GM19099 (cell line): ENCODE measurements around the gene RND1.

Experiments
- POLR2A ChIP-seq: IDR thresholded peaks from 3 replicates; pipeline ENCODE4 v1.6.1; 2011; ENCODE audit warnings: low read depth; ENCODE audit not compliant: insufficient read length; ENCODE audit errors: extremely low read depth

Gene RND1

GRCh38 chr12:48851883-48852733, 13.6 kb downstream of the RND1 start, which contains the start of gene DDX23:
Gene DDX23 (minus strand): TSS chr12:48852163. CDS start chr12:48845782, 6,381 bp downstream.
- TF ChIP-seq POLR2A = peak; percentile 85

- no peak for TF ChIP-seq POLR2A
These were observed 27.6 kb downstream of the RND1 start for GRCh38 chr12:48838048-48838447.

- TF ChIP-seq POLR2A = no peak
These were observed 33.2 kb downstream of the RND1 start for GRCh38 chr12:48832321-48833060.

GRCh38 chr12:48831257-48831656, 34.4 kb downstream of the RND1 start:
- TF ChIP-seq POLR2A = no peak

GRCh38 chr12:48828841-48829575, 36.7 kb downstream of the RND1 start:
- TF ChIP-seq POLR2A = no peak

GRCh38 chr12:48828293-48828692, 37.4 kb downstream of the RND1 start:
- TF ChIP-seq POLR2A = no peak

- no peak for TF ChIP-seq POLR2A
These were observed 38.1 kb downstream of the RND1 start for GRCh38 chr12:48827513-48828096.

- no peak for TF ChIP-seq POLR2A
These were observed 38.6 kb downstream of the RND1 start for GRCh38 chr12:48827026-48827425.

GRCh38 chr12:48826209-48826855, 39.3 kb downstream of the RND1 start:
- TF ChIP-seq POLR2A = no peak

GRCh38 chr12:48824905-48825304, 40.8 kb downstream of the RND1 start:
- TF ChIP-seq POLR2A = no peak

- no peak for TF ChIP-seq POLR2A
These were observed 41.6 kb downstream of the RND1 start for GRCh38 chr12:48824112-48824511.

GRCh38 chr12:48823281-48823680, 42.4 kb downstream of the RND1 start:
- TF ChIP-seq POLR2A = no peak

- no peak for TF ChIP-seq POLR2A
These were observed 43.0 kb downstream of the RND1 start for GRCh38 chr12:48822711-48823110.

- TF ChIP-seq POLR2A = no peak
These were observed 43.5 kb downstream of the RND1 start for GRCh38 chr12:48822139-48822538.
